Measurements from ENCODE around the gene TXNDC16.

DNA sequence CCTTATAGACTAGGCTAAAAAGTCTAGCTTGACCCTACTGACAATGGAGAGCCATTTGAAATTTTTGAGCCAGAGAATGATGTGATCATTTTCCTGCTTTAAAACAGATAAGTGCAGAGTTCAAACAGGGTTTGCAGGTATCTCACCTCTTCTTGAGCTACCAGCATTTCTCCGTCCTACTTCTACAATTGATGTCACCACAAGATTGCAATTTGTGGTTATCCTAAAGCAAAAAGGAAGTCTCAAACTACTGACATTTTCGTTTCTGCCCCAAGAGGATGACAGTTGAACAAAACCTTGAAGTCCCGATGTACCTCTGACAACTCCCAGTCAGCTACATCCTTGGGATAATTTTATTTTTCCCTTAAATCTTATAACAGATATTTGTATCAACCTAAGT lies 151.5 kb downstream of the TXNDC16 start:
- TF ChIP-seq EZH2 (IDR thresholded peaks at IDR 0.05) (no peak), EZH2phosphoT487 (IDR thresholded peaks at IDR 0.05) (no peak)
- TF ChIP-seq, protein P1, sequence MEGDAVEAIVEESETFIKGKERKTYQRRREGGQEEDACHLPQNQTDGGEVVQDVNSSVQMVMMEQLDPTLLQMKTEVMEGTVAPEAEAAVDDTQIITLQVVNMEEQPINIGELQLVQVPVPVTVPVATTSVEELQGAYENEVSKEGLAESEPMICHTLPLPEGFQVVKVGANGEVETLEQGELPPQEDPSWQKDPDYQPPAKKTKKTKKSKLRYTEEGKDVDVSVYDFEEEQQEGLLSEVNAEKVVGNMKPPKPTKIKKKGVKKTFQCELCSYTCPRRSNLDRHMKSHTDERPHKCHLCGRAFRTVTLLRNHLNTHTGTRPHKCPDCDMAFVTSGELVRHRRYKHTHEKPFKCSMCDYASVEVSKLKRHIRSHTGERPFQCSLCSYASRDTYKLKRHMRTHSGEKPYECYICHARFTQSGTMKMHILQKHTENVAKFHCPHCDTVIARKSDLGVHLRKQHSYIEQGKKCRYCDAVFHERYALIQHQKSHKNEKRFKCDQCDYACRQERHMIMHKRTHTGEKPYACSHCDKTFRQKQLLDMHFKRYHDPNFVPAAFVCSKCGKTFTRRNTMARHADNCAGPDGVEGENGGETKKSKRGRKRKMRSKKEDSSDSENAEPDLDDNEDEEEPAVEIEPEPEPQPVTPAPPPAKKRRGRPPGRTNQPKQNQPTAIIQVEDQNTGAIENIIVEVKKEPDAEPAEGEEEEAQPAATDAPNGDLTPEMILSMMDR (IDR thresholded peaks at IDR 0.05) = no peak

Measured in neural progenitor cell (in vitro differentiated cells).